Adipose tissue (tissue), 3 donors: ENCODE data around the gene FZD2. TPM values are rescaled to one million over a fixed set of nuclear protein-coding genes. Genes with fewer than 3 reads are reported as not detected.
"Not testable (repeated sequence)": the region's sequence is repeated elsewhere in the genome, so short reads cannot be mapped to it uniquely, and the experiment has no call there.

Experiments
- H3K27ac ChIP-seq: one replicate; pipeline ENCODE4 v1.5.1; 2013; ENCODE audit warnings: low read depth, low read length
- WGBS, 3 donors: extraction: QIAGEN DNeasy Blood & Tissue Kit; methylation state at CpG; one replicate each; pipeline ENCODE4 v1.1.7; 2013; 5-methylcytosine and 5-hydroxymethylcytosine counted together
- polyA plus RNA-seq, 3 donors: library from polyadenylated mRNA; stranded (reverse); fragments of 200-250 nt; gene quantifications; one replicate each; pipeline ENCODE4 v1.2.3, GENCODE V29; 2013
- donor health status: healthy with polysubstance abuse.
- donor health status: Bipolar disorder and iron deficiency.
- donor health status: healthy.

The FZD2 gene
- polyA plus RNA-seq, 3 donors, result 0.45 to 1.7 (median 1.3) TPM

- H3K27ac ChIP-seq, result no peak overlapping the region
- 84 to 86% (median 86%) methylated on average over 14 of the region's 14 CpGs for WGBS, 3 donors
Measured at GRCh38 chr17:44565866-44566443, 8.7 kb downstream of the FZD2 start.

- 84 to 87% (median 84%) methylated on average over 20 to 23 of the region's 23 CpGs for WGBS, 3 donors
- not testable (repeated sequence) for H3K27ac ChIP-seq
Measured at GRCh38 chr17:44568311-44568944, 11.1 kb downstream of the FZD2 start.

GRCh38 chr17:44568945-44569858 is 11.9 kb downstream of the FZD2 start:
- 29 to 62% (median 35%) methylated on average over 23 to 26 of the region's 26 CpGs for WGBS, 3 donors
- no peak overlapping the region for H3K27ac ChIP-seq

- WGBS, 3 donors, result 77 to 86% (median 80%) methylated on average over 2 of the region's 2 CpGs
- H3K27ac ChIP-seq, result no peak overlapping the region
Measured at GRCh38 chr17:44572801-44573200, 15.5 kb downstream of the FZD2 start.

GRCh38 chr17:44575403-44575802 is 18.1 kb downstream of the FZD2 start:
- H3K27ac ChIP-seq, result no peak overlapping the region
- WGBS, 3 donors, result 47 to 57% (median 52%) methylated on average over 2 of the region's 2 CpGs

- no peak overlapping the region for H3K27ac ChIP-seq
Measured at GRCh38 chr17:44578947-44579346, 21.7 kb downstream of the FZD2 start.

DNA sequence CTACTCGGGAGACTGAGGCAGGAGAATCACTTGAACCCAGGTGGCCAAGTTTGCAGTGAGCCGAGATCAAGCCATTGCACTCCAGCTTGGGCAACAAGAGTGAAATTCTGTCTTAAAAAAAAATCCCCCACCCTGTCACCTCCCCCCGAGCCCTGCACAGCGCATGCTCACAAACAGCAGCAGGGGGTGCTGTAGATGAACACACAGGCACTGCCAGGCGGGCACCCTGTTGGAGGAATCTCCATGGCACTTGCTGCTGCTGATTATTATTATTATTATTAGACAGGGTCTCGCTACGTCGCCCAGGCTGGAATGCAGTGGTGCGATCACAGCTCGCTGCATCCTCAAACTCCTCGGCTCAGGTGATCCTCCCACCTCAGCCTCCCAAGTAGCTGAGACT is 24.6 kb downstream of the FZD2 start:
- no peak overlapping the region for H3K27ac ChIP-seq
- 80 to 87% (median 84%) methylated on average over 11 of the region's 11 CpGs for WGBS, 3 donors

More at GRCh38 chr17:44578947-44579346, 21.7 kb downstream of the FZD2 start:
- WGBS, 3 donors, result 60 to 72% (median 70%) methylated on average over 4 of the region's 4 CpGs

GRCh38 chr17:44584443-44584842 is 27.2 kb downstream of the FZD2 start:
- 82 to 86% (median 84%) methylated on average over 13 of the region's 13 CpGs for WGBS, 3 donors
- H3K27ac ChIP-seq, result no peak overlapping the region

GRCh38 chr17:44585315-44585714 is 28.0 kb downstream of the FZD2 start:
- peak overlapping the region; percentile 18 for H3K27ac ChIP-seq
- 70 to 77% (median 75%) methylated on average over 7 of the region's 7 CpGs for WGBS, 3 donors

DNA sequence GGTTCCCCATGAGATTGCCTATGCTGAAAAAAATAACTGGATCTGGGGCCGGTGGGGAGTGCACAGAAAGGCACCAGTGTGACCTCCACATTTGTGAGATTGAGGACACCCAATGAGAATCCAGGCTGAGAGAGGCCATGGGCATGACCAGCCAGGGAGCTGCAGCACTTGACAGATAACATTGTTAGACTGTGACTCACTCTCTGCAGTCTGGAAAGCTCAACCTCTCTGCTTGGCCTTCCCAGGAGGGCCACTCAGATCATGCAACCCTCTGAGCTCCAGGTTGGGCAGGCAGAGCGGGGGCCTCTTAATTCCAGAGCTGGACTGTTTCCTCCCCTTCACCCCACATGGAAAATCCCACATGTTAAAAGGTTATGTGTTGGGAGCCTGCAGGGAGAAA is 30.1 kb downstream of the FZD2 start:
- H3K27ac ChIP-seq, result no peak overlapping the region

DNA sequence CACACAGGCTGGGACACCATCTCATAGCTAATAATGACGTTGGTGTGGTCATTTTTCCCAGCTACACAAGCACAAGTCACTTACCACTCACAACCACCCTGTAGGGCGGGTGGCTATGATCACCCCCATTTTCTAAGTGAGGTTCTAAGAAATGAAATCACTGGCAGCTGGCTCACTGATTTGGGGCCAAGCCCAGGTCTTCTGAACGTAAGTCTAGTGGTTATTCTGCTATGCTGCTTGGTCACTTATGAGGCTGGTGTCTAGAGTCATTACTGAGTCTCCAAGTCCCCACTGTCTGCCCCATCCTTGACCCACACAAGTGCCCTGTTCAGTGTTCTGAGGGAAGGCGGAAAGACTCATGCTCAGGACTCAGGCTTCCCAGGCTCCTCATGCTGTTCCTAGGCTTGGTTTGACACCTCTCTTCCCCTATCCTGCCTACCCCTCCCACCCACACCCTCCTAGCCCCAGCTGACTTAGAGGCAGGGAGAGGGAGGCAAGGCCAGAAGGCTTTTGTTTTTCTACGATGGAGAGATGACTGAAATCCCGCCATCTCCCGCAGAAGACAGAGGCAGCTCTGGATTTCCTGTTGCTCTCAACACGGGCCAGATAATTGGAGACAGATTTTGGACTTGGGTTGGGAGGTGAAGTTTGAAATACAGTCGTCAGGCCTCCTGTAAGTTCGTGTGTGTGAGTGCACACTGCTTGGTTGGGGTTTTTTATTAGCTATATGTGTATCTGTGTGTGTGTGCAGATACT is 32.2 kb downstream of the FZD2 start:
- H3K27ac ChIP-seq, result no peak overlapping the region
- 56 to 66% (median 61%) methylated on average over 10 of the region's 10 CpGs for WGBS, 3 donors

More for the DNA sequence above, 30.1 kb downstream of the FZD2 start:
- WGBS, 3 donors, result 22 to 47% (median 39%) methylated on average over 2 of the region's 2 CpGs

- H3K27ac ChIP-seq, result not testable (repeated sequence)
- 96 to 100% (median 100%) methylated on average over 1 of the region's 1 CpG for WGBS, 3 donors
Measured at GRCh38 chr17:44590072-44590462, 32.8 kb downstream of the FZD2 start.

- H3K27ac ChIP-seq, result not testable (repeated sequence)
- WGBS, 3 donors, result 69 to 91% (median 70%) methylated on average over 2 of the region's 2 CpGs
Measured at GRCh38 chr17:44590762-44591161, 33.5 kb downstream of the FZD2 start.

- WGBS, 3 donors, result 65 to 68% (median 67%) methylated on average over 4 of the region's 4 CpGs
Measured at GRCh38 chr17:44591206-44591605, 33.9 kb downstream of the FZD2 start.

GRCh38 chr17:44593156-44593555 is 35.9 kb downstream of the FZD2 start:
- H3K27ac ChIP-seq, result no peak overlapping the region
- 48 to 75% (median 68%) methylated on average over 6 of the region's 6 CpGs for WGBS, 3 donors

More at GRCh38 chr17:44591206-44591605, 33.9 kb downstream of the FZD2 start:
- no peak overlapping the region for H3K27ac ChIP-seq

DNA sequence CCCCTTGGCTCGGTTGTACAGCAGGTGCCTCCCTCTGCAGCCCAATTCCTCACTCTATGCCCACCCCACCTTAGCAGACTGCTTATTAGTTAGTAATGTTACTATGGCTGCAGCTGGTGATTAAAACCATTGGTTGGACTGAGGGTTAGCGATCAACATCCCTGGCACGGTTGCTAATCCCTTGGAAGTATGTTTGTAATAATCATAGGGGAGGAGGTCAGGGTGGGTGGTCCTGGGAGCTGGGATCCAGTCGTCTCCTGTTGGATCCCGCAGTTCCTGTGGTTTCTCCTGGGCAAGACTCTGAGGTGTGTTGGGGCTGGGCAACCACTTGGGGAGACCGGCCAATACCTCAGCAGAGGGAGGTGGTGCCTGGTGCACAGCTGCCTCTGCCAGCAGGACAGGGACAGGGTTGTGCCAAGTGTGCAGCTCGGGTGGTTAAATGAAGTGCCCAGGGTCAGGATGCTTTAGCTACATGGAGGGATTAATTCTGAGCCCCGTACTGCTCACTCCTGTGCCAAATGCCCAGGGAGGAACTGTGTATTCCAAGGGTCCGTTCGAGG is 38.0 kb downstream of the FZD2 start:
- no peak overlapping the region for H3K27ac ChIP-seq
- WGBS, 3 donors, result 54 to 64% (median 56%) methylated on average over 10 of the region's 10 CpGs

GRCh38 chr17:44598329-44598728 is 41.0 kb downstream of the FZD2 start:
- no peak overlapping the region for H3K27ac ChIP-seq
- WGBS, 3 donors, result 89 to 92% (median 90%) methylated on average over 5 of the region's 5 CpGs

DNA sequence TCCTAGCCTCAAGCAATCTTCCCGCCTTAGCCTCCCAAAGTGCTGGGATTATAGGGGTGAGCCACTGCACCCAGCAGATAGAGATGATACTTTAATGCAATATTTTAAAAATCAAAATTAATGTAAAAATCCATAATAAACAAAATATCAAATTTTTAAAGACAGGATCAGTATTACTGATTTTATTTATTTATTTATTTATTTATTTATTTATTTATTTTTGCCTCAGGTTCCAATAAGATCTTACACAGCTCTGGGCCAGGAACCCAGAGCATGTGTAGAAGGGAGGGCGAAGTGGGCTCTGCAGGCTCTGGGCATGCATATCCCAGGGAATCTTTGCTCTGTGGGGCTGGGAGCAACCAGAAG is 41.6 kb downstream of the FZD2 start:
- WGBS, 3 donors, result 85 to 91% (median 89%) methylated on average over 2 of the region's 2 CpGs
- H3K27ac ChIP-seq, result no peak overlapping the region
